ENCODE results near the gene PI4KB. TPM values are rescaled to one million over a fixed set of nuclear protein-coding genes. Genes with fewer than 3 reads are reported as not detected.
"Not testable (repeated sequence)": the region's sequence is repeated elsewhere in the genome, so short reads cannot be mapped to it uniquely, and the experiment has no call there.

Gene PI4KB
- total RNA-seq, 1 experiment from 2014 or later: 52.7 TPM

- ChIA-PET POLR2A (interaction anchor here (0.5 to 0.6 kb wide), 2 partner anchors 42 to 78 kb away, joined by 3 to 4 read pairs; no protein-coding TSS in a partner anchor), CTCF (no interaction called here)
- Histone ChIP-seq H3K4me3 (ENCODE audit: low read depth in 2 of 2, low read length in 2 of 2) (no peak overlapping the region), H3K27me3 (ENCODE audit: control insufficient read depth, insufficient read depth, low read length) (no peaks in the 10 kb centered on the region), H3K4me1 (ENCODE audit: control insufficient read depth, insufficient read depth, low read length) (no peaks in the 10 kb centered on the region), H3K36me3 (ENCODE audit: control insufficient read depth, insufficient read depth, low read length) (no peaks in the 10 kb centered on the region), H3K27ac (ENCODE audit: low read length) (no peak overlapping the region), H3K9me3 (ENCODE audit: control insufficient read depth, insufficient read depth, low read depth, low read length) (peaks cover 6% of the 10 kb centered on the region; the same call in 1 of the 2 replicates)
- in situ Hi-C loops (cut with HindIII; ENCODE audit: low pct_unique_long_range_greater_than_20kb, low sequenced_read_pairs) (no loop called here), intact Hi-C loops (cut with micrococcal nuclease; ENCODE audit: unreplicated experiment) (no loop called here)
- DNase-seq (ENCODE audit: low read depth, low spot score) (no peak), ATAC-seq (no peak)
- TF ChIP-seq, protein P1, sequence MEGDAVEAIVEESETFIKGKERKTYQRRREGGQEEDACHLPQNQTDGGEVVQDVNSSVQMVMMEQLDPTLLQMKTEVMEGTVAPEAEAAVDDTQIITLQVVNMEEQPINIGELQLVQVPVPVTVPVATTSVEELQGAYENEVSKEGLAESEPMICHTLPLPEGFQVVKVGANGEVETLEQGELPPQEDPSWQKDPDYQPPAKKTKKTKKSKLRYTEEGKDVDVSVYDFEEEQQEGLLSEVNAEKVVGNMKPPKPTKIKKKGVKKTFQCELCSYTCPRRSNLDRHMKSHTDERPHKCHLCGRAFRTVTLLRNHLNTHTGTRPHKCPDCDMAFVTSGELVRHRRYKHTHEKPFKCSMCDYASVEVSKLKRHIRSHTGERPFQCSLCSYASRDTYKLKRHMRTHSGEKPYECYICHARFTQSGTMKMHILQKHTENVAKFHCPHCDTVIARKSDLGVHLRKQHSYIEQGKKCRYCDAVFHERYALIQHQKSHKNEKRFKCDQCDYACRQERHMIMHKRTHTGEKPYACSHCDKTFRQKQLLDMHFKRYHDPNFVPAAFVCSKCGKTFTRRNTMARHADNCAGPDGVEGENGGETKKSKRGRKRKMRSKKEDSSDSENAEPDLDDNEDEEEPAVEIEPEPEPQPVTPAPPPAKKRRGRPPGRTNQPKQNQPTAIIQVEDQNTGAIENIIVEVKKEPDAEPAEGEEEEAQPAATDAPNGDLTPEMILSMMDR (IDR thresholded peaks at IDR 0.05): no peak
- TF ChIP-seq POLR2AphosphoS5 (IDR thresholded peaks at IDR 0.05; ENCODE audit: low read depth, low read length) (no peak), SIN3A (IDR thresholded peaks at IDR 0.05; ENCODE audit: borderline replicate concordance, insufficient read depth, low read depth, low read length) (no peak), TCF7L2 (IDR thresholded peaks at IDR 0.05; ENCODE audit: low read depth, low read length) (no peak)
- TF ChIP-seq, protein P2, sequence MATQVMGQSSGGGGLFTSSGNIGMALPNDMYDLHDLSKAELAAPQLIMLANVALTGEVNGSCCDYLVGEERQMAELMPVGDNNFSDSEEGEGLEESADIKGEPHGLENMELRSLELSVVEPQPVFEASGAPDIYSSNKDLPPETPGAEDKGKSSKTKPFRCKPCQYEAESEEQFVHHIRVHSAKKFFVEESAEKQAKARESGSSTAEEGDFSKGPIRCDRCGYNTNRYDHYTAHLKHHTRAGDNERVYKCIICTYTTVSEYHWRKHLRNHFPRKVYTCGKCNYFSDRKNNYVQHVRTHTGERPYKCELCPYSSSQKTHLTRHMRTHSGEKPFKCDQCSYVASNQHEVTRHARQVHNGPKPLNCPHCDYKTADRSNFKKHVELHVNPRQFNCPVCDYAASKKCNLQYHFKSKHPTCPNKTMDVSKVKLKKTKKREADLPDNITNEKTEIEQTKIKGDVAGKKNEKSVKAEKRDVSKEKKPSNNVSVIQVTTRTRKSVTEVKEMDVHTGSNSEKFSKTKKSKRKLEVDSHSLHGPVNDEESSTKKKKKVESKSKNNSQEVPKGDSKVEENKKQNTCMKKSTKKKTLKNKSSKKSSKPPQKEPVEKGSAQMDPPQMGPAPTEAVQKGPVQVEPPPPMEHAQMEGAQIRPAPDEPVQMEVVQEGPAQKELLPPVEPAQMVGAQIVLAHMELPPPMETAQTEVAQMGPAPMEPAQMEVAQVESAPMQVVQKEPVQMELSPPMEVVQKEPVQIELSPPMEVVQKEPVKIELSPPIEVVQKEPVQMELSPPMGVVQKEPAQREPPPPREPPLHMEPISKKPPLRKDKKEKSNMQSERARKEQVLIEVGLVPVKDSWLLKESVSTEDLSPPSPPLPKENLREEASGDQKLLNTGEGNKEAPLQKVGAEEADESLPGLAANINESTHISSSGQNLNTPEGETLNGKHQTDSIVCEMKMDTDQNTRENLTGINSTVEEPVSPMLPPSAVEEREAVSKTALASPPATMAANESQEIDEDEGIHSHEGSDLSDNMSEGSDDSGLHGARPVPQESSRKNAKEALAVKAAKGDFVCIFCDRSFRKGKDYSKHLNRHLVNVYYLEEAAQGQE (IDR thresholded peaks at IDR 0.05; ENCODE audit: insufficient read depth in 1 of 2, low read depth in 2 of 2, low read length in 1 of 2): no peak
- BruUV-seq (replicated peaks): no TSS peak
These were observed 29.5 kb upstream of the PI4KB start for GRCh38 chr1:151356696-151357095.

DNA sequence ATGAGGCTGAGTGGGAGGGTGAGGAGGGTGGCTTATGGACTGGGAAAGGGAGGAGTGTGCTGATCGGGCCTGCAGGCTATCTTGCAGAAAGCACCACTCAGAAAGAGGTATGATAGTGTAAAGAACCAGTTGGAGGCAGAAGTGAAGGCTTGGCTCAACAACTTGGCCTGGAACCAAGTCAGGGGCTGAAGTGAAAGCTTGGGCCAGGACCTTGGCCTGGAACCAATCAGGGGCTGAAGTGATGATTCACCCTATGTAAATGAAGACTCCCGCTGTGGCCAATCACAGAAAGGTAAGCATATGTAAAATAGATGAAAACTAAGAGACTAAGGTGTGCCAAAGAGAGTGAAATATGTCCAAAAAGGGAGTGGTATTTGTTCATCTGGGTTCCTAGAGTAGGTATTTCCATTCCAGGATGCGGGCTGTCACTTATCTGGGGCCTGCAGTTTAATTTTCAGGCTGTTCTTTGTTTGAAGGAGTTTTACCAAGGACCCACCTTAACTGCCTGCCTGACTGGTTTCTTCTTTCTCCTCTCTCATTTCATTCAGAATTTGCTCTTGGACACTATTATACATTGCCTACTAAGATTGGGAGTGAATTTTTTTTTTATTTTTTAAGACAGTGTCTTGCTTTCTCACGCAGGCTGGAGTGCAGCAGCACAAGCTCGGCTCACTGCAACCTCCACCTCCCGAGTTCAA is 25.0 kb upstream of the PI4KB start:
- ChIA-PET CTCF (interaction anchor here (0.6 kb wide), 2 partner anchors 17 to 51 kb away, joined by 4 to 9 read pairs; no protein-coding TSS in a partner anchor), POLR2A (no interaction called here)
- ATAC-seq (no peak), DNase-seq (ENCODE audit: low read depth, low spot score) (no peak)
- Histone ChIP-seq H3K36me3 (ENCODE audit: control insufficient read depth, insufficient read depth, low read length) (no peaks in the 10 kb centered on the region), H3K4me3 (ENCODE audit: low read depth in 2 of 2, low read length in 2 of 2) (no peak overlapping the region), H3K27ac (ENCODE audit: low read length) (no peak overlapping the region), H3K9me3 (ENCODE audit: control insufficient read depth, insufficient read depth, low read depth, low read length) (peaks cover 6% of the 10 kb centered on the region; the same call in 1 of the 2 replicates), H3K27me3 (ENCODE audit: control insufficient read depth, insufficient read depth, low read length) (no peaks in the 10 kb centered on the region), H3K4me1 (ENCODE audit: control insufficient read depth, insufficient read depth, low read length) (peaks cover 5% of the 10 kb centered on the region; the same call in 1 of the 2 replicates)
- in situ Hi-C loops (cut with HindIII; ENCODE audit: low pct_unique_long_range_greater_than_20kb, low sequenced_read_pairs) (no loop called here), intact Hi-C loops (cut with micrococcal nuclease; ENCODE audit: unreplicated experiment) (no loop called here)
- BruUV-seq (replicated peaks): no TSS peak
- TF ChIP-seq SIN3A (IDR thresholded peaks at IDR 0.05; ENCODE audit: borderline replicate concordance, insufficient read depth, low read depth, low read length) (no peak), POLR2AphosphoS5 (IDR thresholded peaks at IDR 0.05; ENCODE audit: low read depth, low read length) (no peak), TCF7L2 (IDR thresholded peaks at IDR 0.05; ENCODE audit: low read depth, low read length) (no peak)
- TF ChIP-seq, protein P1 (IDR thresholded peaks at IDR 0.05): no peak
- TF ChIP-seq, protein P2 (IDR thresholded peaks at IDR 0.05; ENCODE audit: insufficient read depth in 1 of 2, low read depth in 2 of 2, low read length in 1 of 2): no peak

DNA sequence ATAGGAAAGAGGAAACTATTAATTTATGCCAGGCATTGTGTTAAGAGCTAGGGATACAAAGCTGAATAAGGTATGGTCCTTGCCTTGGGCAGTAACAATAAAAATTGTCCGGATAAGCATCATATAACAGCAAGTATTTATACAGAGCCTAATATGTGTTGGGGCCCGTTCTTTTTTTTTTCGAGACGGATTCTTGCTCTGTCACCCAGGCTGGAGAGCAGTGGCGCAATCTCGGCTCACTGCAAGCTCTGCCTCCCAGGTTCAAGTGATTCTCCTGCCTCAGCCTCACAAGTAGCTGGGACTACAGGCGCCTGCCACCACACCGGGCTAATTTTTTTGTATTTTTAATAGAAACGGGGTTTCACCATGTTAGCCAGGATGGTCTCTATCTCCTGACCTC is 23.1 kb upstream of the PI4KB start:
- DNase-seq (ENCODE audit: low read depth, low spot score); BruUV-seq (replicated peaks); H3K4me3 ChIP-seq (ENCODE audit: low read depth in 2 of 2, low read length in 2 of 2); ATAC-seq; CTCF ChIA-PET; in situ Hi-C loops (cut with HindIII; ENCODE audit: low pct_unique_long_range_greater_than_20kb, low sequenced_read_pairs); H3K27me3 ChIP-seq (ENCODE audit: control insufficient read depth, insufficient read depth, low read length); H3K27ac ChIP-seq (ENCODE audit: low read length); H3K9me3 ChIP-seq (ENCODE audit: control insufficient read depth, insufficient read depth, low read depth, low read length); intact Hi-C loops (cut with micrococcal nuclease; ENCODE audit: unreplicated experiment); H3K36me3 ChIP-seq (ENCODE audit: control insufficient read depth, insufficient read depth, low read length): not testable (repeated sequence)
- H3K4me1 ChIP-seq (ENCODE audit: control insufficient read depth, insufficient read depth, low read length): peaks cover 13% of the 10 kb centered on the region; the same call in 1 of the 2 replicates
- POLR2A ChIA-PET: interaction anchor here (0.7 kb wide), 1 partner anchor 18 kb away, joined by 3 read pairs; no protein-coding TSS in a partner anchor
